B cell (primary cell): ENCODE results near the gene NOXA1.

Experiments
- CTCF ChIP-seq: fragments of 200-600 bp; IDR thresholded peaks from one replicate; pipeline ENCODE4 v1.8.0; 2022; ENCODE audit warnings: antibody characterized with exemption, mild to moderate bottlenecking
- EZH2 ChIP-seq: IDR thresholded peaks from 2 replicates; pipeline ENCODE4 v1.6.1; 2012; ENCODE audit warnings: borderline replicate concordance, low read depth, mild to moderate bottlenecking, moderate library complexity, low read length; ENCODE audit not compliant: insufficient read depth, poor library complexity, severe bottlenecking

DNA sequence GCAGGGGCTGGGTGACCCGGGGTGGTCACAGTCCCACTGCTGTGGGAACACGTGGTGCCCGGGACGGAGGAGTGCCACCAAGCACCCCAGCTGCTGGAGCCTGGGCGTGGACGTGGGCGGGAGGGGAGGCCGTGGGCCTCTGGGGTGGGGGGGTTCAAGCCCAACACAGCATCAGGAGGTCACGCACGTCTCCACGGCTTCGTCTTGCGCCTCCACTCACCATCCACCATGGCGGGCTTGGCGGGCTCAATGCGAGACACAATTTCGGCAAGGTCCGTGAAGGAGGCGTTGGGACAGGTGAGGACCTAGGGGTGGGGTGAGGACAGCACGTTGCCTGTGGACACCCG lies 38.1 kb downstream of the NOXA1 start:
- TF ChIP-seq CTCF: no peak
- no peak for TF ChIP-seq EZH2
